Stimulated activated memory B cell treated with anti-CD40 and anti-IgM and Interleukin-4, amounts not matched to agents 10 μg/mL and 1 μg/mL and 100 μg/mL, for 72 hours (primary cell): ENCODE measurements around the gene CFAP251.
A peak's percentile ranks its signal among the peaks of the same experiment; 100 is the strongest.
"Not testable (repeated sequence)": the region's sequence is repeated elsewhere in the genome, so short reads cannot be mapped to it uniquely, and the experiment has no call there.

Experiments
- ATAC-seq: fragments of 150-1000 bp; cut with Tn5 transposase; 2 replicates; pipeline ENCODE4 v1.10.0; 2021
- H3K27ac Mint-ChIP-seq: one replicate; pipeline ENCODE4 v1.8.0; 2022; ENCODE audit warnings: mild to moderate bottlenecking, mixed read lengths
- H3K27me3 Mint-ChIP-seq: one replicate; pipeline ENCODE4 v1.8.0; 2022; ENCODE audit warnings: mixed read lengths
- H3K36me3 Mint-ChIP-seq: one replicate; pipeline ENCODE4 v1.8.0; 2022; ENCODE audit warnings: mixed read lengths
- H3K4me1 Mint-ChIP-seq: one replicate; pipeline ENCODE4 v1.8.0; 2022; ENCODE audit warnings: mixed read lengths
- H3K4me3 Mint-ChIP-seq: one replicate; pipeline ENCODE4 v1.8.0; 2022; ENCODE audit warnings: mild to moderate bottlenecking, moderate library complexity, mixed read lengths
- H3K9me3 Mint-ChIP-seq: one replicate; pipeline ENCODE4 v1.8.0; 2022; ENCODE audit warnings: mixed read lengths

Gene CFAP251

DNA sequence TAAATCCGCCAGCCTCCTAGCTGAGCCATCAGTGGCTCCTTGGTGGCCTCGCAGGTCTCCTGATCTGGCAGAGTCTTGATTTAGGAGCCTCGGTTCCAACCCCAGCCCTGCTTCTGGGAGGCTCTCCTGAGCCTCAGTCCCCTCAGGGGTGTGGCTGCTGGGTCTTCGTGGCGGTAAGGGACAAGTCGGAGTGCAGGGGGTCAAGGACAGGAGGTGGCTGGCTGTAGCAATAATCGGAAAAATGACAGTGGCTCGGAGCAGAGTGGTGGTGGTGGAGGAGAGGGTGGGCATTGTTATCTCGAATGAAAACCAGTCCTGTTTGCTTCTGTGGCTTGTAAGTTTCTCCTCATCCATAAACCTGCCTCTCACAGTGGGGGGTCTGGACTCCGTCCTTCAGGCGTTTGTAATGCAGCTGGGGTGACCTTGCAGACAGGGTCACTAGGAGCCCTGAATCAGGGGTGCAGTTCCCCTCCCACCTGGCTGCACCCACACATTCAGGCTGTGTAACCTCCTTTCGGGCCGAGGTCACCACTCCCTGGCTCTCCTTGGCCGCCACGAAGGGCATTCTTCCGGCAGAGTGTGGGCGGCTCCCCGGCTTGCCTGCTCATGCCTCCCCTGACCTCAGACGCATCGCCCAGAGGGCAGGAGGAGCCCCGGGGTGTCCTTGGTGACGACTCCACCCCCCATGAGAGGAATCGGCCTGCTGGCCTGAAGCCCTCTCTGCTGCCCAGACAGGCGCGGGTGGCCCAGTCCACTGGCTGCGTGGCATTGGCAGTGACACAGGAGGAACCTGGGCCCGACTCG is 111.4 kb downstream of the CFAP251 start:
- Mint-ChIP-seq H3K4me1 (peaks cover 67% of the 10 kb centered on the region), H3K9me3 (no peaks in the 10 kb centered on the region), H3K4me3 (peak overlapping the region; percentile 40), H3K27me3 (no peaks in the 10 kb centered on the region), H3K36me3 (peaks cover 19% of the 10 kb centered on the region), H3K27ac (peak overlapping the region; percentile 74)
- ATAC-seq = peak; percentile 5

DNA sequence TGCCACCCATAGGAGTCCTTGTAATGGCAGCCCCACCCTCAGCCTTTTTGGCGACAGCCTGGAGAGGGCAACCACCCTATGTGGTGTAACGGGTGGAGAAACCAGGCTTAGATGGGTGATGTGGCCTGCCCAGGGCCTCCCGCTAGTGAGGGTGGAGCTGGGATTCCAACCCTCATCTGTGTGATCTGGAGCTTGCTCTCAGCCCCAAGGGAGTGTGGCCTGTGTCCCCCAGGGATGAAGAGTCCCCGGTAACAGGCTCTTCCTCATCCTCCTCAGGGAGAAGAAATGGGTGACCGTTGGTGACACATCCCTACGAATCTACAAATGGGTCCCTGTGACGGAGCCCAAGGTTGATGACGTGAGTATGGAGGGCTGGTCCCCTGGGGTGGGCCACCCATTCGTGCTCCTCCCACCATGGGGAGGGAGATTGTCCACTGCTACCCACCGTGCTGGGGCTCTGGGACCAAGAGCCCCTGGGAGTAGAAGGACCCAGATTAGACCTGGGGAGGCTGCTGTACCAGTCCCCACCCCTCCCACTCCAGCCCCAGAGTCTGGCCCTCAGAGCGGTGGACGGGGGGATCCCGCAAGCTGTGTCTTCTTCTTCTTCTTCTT is 112.1 kb downstream of the CFAP251 start:
- H3K36me3 Mint-ChIP-seq = peaks cover 26% of the 10 kb centered on the region
- peak overlapping the region; percentile 40 for H3K4me3 Mint-ChIP-seq
- peaks cover 62% of the 10 kb centered on the region for H3K4me1 Mint-ChIP-seq
- peak; percentile 9 for ATAC-seq
- H3K9me3 Mint-ChIP-seq = no peaks in the 10 kb centered on the region
- H3K27ac Mint-ChIP-seq = peak overlapping the region; percentile 74
- no peaks in the 10 kb centered on the region for H3K27me3 Mint-ChIP-seq

DNA sequence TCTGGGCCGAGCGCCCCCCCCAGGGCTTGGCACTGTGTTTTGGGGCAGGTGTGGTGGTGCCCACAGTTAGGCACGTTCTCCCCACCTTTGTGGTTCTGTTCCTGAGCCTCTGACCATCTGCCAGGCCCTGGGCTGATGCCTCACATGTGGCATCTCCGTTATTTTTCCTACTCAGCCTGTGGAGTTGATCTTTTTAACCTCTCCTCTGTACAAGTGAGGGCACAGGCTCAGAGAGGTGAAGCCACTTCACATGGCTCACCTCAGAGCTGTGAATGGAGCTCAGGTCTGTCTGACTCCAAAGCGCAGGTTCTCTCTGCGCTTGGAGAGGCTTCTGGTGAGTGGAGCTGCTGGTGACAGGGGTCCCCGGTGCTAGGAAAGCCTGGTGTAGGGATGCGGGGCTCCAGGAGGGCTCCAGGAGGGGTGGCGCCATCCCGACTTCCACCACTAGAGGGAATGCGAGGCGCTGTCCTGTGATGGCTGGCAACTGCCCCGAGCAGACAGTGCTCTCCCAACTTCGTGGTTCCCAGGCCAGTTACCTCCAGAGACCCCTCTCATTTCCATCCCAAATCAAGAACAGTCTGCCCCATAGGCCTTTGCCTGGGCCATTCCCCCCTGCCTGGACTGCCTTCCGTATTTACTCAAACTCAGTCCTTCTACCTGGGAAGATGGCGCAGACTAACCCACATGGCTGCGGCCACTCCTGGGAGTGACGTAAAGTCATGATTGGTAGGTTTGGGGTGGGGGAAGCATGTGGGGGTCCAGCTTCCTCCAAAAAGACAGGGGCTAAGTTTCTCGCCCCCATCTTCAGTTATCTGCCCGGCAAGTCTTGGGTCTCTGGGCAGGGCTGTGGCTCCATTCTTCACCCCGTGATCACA is 113.2 kb downstream of the CFAP251 start:
- Mint-ChIP-seq H3K4me1 (peaks cover 58% of the 10 kb centered on the region), H3K27me3 (no peaks in the 10 kb centered on the region), H3K4me3 (no peak overlapping the region), H3K36me3 (peaks cover 37% of the 10 kb centered on the region), H3K9me3 (no peaks in the 10 kb centered on the region), H3K27ac (peak overlapping the region; percentile 74)
- ATAC-seq = no peak

DNA sequence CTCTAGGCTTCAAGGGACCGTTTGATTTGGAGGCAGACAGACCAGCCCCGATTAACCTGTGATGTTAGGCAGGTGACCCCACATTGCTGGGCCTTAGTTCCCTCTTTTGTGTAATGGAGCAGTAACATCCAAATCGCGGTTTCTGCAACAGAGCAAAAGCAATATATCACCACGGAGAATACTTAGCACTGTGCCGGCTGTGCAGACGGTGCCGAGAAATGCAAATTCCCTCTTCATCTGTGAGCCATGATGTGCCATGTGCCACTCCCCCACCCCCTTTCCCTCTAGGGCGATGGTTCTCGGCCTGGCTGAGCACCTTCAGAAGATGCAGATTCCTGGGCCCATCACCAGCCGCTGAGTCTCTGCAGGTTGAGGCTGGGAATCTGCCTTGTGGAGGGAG is 114.2 kb downstream of the CFAP251 start:
- Mint-ChIP-seq H3K9me3 (no peaks in the 10 kb centered on the region), H3K4me3 (no peak overlapping the region), H3K27ac (peak overlapping the region; percentile 74)

DNA sequence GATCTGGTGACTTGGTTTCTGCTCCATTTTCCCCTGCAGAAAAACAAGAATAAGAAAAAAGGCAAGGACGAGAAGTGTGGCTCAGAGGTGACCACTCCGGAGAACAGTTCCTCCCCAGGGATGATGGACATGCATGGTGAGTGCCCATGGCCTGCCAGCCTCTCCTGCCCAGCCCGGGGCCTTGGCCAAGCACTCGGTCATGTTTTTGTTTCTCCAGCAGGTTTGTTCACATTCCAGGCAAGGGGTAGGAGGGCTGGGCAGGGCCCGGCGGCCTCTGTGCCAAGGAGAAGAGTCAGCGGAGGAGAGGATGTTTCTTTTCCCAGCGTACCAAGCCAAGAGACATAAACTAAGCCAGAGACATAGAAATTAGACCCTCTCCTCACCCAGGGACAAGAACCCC is 116.9 kb downstream of the CFAP251 start:
- Mint-ChIP-seq H3K36me3 (peaks cover 39% of the 10 kb centered on the region), H3K27me3 (no peaks in the 10 kb centered on the region), H3K4me1 (peaks cover 25% of the 10 kb centered on the region), H3K27ac (no peak overlapping the region), H3K9me3 (no peaks in the 10 kb centered on the region), H3K4me3 (no peak overlapping the region)
- ATAC-seq = no peak

More for the DNA sequence above, 114.2 kb downstream of the CFAP251 start:
- H3K27me3 Mint-ChIP-seq = no peaks in the 10 kb centered on the region
- ATAC-seq = peak; percentile 54
- peaks cover 39% of the 10 kb centered on the region for H3K36me3 Mint-ChIP-seq
- peaks cover 50% of the 10 kb centered on the region for H3K4me1 Mint-ChIP-seq

DNA sequence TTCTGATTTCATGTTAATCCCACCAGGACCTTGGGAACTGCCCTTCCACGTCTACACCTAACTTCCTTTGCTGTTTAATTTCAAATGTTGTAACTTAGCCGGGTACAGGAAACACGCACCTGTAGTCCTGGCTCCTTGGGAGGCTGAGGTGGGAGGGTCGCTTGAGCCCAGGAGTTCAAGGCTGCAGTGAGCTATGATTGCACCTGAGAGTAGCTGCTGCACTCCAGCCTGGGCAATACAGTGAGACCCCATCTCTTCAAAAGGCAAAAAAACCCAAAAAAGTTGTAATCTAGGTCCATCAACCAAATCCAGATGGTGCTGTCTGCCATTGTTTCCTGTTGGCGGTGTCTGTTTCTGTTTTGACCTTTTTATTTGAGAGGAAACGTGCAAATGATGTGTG is 117.8 kb downstream of the CFAP251 start:
- no peak for ATAC-seq
- H3K4me3 Mint-ChIP-seq = no peak overlapping the region
- H3K4me1 Mint-ChIP-seq = peaks cover 16% of the 10 kb centered on the region
- H3K27me3 Mint-ChIP-seq = no peaks in the 10 kb centered on the region
- no peak overlapping the region for H3K27ac Mint-ChIP-seq
- peaks cover 43% of the 10 kb centered on the region for H3K36me3 Mint-ChIP-seq
- no peaks in the 10 kb centered on the region for H3K9me3 Mint-ChIP-seq

DNA sequence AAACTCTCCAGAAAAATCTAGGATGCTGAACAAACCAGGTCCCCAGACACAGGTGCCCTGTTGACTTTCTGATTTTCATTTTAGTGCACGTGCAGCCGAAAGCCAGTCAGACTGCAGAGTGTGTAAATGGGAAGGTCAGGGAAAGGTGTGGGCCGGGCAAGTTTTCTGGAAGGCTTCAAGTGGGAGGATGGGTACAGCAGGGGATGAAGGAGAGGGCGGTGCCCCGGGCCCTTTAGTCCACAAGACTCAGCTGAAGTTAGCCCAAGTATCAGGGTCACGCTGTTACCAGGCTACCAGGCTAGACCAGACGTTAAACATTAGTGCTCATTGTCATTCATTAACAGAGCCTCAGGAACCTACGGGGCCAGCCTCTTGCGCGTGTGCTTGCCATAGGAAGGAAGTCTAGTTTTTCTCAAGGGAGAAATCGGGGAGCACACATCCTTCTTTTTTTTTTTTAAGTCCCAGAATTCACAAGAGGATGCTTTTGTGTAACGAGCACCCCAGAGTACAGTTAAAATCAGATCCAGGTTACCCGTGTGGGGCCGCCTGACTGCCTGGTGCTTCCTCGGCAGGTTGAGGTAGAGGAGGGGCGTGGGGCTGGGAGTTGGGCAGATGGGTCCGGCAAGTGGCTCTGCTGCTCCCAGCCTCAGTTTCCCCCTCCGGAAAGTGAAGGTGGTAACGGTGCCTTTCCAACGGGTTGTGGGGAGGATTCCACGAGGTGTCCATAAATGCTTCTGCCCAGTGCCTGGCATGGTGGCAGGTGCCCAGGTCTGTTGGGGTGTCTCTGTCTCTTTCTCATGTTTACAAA is 122.4 kb downstream of the CFAP251 start:
- ATAC-seq = no peak
- H3K36me3 Mint-ChIP-seq = peaks cover 41% of the 10 kb centered on the region
- no peaks in the 10 kb centered on the region for H3K4me1 Mint-ChIP-seq
- H3K27ac Mint-ChIP-seq = no peak overlapping the region
- no peaks in the 10 kb centered on the region for H3K9me3 Mint-ChIP-seq
- no peaks in the 10 kb centered on the region for H3K27me3 Mint-ChIP-seq
- no peak overlapping the region for H3K4me3 Mint-ChIP-seq

DNA sequence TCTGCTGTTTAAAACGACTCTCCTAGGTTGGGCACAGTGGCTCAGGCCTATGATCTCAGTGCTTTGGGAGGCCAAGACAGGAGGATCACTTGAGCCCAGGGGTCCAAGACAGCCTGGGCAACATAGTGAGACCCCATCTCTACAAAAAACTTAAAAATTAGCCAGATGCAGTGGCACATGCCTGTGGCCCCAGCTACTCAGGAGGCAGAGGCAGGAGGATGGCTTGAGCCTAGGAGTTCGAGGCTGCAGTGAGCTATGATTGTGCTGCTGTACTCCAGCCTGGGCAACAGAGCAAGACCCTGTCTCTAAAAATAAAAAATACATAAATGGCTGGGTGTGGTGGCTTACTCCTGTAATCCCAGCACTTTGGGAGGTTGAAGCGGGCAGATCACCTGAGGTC is 123.1 kb downstream of the CFAP251 start:
- peaks cover 41% of the 10 kb centered on the region for H3K36me3 Mint-ChIP-seq
- not testable (repeated sequence) for H3K9me3 Mint-ChIP-seq, ATAC-seq, H3K4me3 Mint-ChIP-seq, H3K4me1 Mint-ChIP-seq, H3K27ac Mint-ChIP-seq, H3K27me3 Mint-ChIP-seq

DNA sequence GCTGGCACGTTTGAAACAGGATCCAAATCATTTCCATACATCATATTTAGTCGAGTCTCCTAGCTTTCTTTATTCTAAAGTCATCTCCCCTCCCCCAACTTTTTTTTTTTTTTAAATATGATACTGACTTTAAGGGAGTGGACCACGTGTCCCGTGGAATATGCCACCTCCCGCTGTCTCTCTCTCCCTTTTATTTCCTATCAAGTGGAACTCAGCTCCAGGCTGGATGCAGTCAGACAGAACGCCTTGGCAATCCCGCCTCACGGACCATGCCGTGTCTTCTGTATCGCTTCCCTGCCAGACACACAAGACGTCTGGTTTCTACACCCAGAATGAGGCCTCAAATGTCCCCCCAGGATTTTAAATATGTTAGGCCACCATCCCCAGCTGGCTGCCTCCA is 124.5 kb downstream of the CFAP251 start:
- H3K4me1 Mint-ChIP-seq = no peaks in the 10 kb centered on the region
- H3K9me3 Mint-ChIP-seq = no peaks in the 10 kb centered on the region
- no peak overlapping the region for H3K4me3 Mint-ChIP-seq
- H3K36me3 Mint-ChIP-seq = peaks cover 38% of the 10 kb centered on the region
- no peak for ATAC-seq
- H3K27ac Mint-ChIP-seq = no peak overlapping the region
- H3K27me3 Mint-ChIP-seq = no peaks in the 10 kb centered on the region

DNA sequence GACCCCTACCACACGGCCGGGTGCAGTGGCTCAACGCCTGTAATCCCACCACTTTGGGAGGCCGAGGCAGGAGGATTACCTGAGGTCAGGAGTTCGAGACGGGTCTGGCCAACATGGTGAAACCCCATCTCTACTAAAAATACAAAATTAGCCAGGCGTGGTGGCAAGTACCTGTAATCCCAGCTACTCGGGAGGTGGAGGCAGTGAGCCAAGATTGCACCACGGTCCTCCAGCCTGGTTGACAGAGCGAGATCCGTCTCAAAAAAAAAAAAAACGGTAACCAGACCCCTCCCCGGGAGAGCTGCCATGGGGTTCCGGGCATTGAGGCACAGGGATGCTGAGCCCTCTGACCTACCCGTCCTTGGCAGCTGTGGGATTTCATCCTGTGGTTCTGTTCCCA is 125.1 kb downstream of the CFAP251 start:
- H3K4me3 Mint-ChIP-seq = no peak overlapping the region
- H3K36me3 Mint-ChIP-seq = peaks cover 43% of the 10 kb centered on the region
- H3K27me3 Mint-ChIP-seq = no peaks in the 10 kb centered on the region
- H3K27ac Mint-ChIP-seq = no peak overlapping the region
- H3K4me1 Mint-ChIP-seq = no peaks in the 10 kb centered on the region
- no peak for ATAC-seq
- no peaks in the 10 kb centered on the region for H3K9me3 Mint-ChIP-seq

DNA sequence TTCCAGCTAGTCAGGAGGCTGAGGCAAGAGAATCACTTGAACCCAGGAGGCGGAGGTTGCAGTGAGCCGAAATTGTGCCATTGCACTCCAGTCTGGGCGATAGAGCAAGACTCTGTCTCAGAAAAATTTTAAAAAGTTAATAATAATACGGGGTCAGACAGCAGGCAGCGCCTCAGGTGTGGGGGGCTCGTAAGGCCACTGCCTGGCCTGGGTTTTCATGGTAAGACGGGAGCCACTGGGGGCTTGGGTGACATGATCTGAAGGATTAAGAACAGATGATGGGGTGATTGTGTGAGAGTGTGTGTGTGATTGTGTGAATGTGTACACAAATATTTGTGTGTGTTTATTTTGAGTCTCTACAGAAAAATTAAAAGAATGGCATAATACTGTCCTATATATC is 126.9 kb downstream of the CFAP251 start:
- Mint-ChIP-seq H3K9me3 (no peaks in the 10 kb centered on the region), H3K27me3 (no peaks in the 10 kb centered on the region), H3K4me1 (no peaks in the 10 kb centered on the region), H3K4me3 (no peak overlapping the region), H3K27ac (no peak overlapping the region), H3K36me3 (peaks cover 44% of the 10 kb centered on the region)
- no peak for ATAC-seq

DNA sequence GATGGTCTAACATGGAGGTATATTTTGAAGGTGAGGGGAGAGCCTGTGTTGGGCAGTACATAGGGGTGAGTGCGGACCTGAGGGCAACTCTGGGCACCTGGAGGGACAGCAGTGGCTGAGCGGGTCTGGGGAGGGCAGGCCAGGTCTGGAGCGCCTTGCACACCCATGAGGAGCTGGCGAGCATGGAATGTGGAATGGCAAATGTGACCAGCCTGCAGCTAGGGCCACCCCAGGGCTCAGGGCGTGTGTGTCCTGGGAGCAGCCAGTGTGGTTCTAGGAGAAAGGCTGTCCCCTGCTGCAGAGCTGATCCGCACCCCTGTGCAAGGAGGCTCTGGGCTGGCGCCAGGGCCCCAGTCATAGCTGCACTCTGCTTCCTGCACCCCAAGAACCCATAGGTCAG is 127.8 kb downstream of the CFAP251 start:
- H3K27me3 Mint-ChIP-seq = no peaks in the 10 kb centered on the region
- ATAC-seq = peak; percentile 16
- H3K27ac Mint-ChIP-seq = no peak overlapping the region
- H3K4me1 Mint-ChIP-seq = no peaks in the 10 kb centered on the region
- H3K9me3 Mint-ChIP-seq = no peaks in the 10 kb centered on the region
- no peak overlapping the region for H3K4me3 Mint-ChIP-seq
- H3K36me3 Mint-ChIP-seq = peaks cover 35% of the 10 kb centered on the region

DNA sequence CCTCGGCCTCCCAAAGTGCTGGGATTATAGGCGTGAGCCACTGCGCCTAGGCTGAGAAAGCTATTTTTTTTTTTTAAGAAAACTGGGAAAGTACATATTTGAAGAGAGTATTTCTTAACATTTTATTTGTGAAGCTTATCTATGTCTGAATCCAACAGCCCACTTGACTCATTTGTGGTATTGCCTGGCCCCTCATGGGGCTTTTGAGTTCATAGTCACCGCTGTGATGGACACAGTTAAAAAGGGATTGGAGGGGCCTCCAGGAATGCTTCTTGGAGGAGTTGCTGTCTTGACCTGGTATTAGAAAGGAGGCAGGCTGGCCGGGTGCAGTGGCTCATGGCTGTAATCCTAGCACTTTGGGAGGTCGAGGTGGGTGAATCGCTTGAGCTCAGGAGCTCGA is 129.8 kb downstream of the CFAP251 start:
- peaks cover 26% of the 10 kb centered on the region for H3K36me3 Mint-ChIP-seq
- H3K27ac Mint-ChIP-seq = no peak overlapping the region
- no peak overlapping the region for H3K4me3 Mint-ChIP-seq
- no peaks in the 10 kb centered on the region for H3K27me3 Mint-ChIP-seq
- no peak for ATAC-seq
- H3K4me1 Mint-ChIP-seq = no peaks in the 10 kb centered on the region
- no peaks in the 10 kb centered on the region for H3K9me3 Mint-ChIP-seq

DNA sequence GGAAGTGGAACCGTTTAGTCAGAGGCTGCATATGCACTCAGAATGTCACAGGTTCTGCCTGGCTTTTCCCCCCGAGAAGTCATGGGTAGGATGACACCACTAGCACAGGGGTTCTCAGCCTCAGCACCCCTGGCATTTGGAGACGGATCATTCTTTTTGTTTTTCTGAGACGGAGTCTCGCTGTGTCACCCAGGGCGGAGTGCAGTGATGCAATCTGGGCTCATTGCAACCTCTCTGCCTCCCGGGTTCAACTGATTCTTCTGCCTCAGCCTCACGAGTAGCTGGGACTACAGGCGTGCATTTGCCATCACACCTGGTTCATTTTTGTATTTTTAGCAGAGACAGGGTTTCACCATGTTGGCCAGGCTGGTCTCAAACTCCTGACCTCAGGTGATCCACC is 131.4 kb downstream of the CFAP251 start:
- Mint-ChIP-seq H3K4me1 (peaks cover 9% of the 10 kb centered on the region), H3K27me3 (no peaks in the 10 kb centered on the region), H3K36me3 (peaks cover 26% of the 10 kb centered on the region), H3K27ac (no peak overlapping the region), H3K9me3 (no peaks in the 10 kb centered on the region), H3K4me3 (no peak overlapping the region)
- ATAC-seq = no peak

DNA sequence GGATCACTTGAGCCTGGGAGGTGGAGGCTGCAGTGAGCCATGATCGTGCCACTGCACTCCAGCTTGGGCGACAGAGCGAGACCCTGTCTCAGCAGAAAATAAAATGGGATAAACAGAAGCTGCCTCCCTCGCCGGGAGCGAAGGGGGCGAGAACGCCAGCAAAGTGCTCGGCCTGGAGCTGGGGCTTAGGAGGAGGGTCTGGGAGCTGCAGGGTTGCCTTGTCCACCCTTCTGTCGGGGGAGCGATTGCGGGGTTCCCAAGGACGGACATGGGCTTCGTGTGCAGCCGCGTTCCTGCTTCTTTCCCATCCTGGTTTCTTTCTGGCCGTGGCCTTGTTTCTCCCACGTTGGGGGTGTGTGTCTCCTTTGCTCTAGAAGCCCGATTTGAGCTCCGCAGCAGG is 132.3 kb downstream of the CFAP251 start:
- H3K27me3 Mint-ChIP-seq = no peaks in the 10 kb centered on the region
- H3K36me3 Mint-ChIP-seq = peaks cover 22% of the 10 kb centered on the region
- ATAC-seq = no peak
- H3K4me3 Mint-ChIP-seq = no peak overlapping the region
- peaks cover 9% of the 10 kb centered on the region for H3K4me1 Mint-ChIP-seq
- H3K27ac Mint-ChIP-seq = no peak overlapping the region
- H3K9me3 Mint-ChIP-seq = no peaks in the 10 kb centered on the region
